Midbrain (tissue), 1 donor: ENCODE data around the gene SHISA8.
A peak's percentile ranks its signal among the peaks of the same experiment; 100 is the strongest.

Experiments
- DNase-seq: peaks from one replicate; lab custom pipeline; 2025; lab: John Stamatoyannopoulos, UW

Gene SHISA8

DNA sequence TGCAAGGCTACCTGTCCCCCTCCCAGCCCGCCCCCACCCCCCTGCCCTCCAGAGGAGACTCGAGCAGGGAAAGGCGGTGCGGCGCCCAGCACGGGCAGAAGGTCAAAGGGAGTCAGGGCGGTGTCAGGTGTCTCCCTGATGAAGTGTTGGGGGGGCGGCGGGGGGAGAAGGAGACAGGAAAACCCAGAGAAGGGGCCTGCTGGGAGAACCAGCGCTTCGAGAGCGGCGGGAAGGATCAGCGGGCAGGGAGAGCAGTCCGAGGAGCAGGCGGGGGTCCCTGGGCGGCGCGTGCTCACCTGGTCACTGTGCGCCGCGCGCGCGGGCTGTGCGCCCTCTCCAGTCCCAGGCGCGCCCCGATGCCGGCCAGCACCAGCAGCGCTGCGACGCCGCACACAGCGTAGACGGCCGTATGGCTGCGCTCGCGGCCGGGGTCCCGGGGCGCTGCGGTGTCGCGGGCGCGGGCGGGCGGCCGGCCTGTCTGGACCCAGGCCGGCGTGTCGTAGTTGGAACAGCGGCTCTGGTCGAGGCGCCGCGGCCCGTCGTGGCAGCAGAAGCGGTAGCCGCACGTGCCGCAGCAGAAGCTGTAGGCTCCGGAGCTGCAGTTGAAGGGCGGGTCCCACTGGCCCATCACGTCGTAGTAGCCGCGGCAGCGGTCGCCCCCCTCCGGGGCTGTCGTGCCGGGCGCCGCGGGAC is 886 bp downstream of the SHISA8 start:
- DNase-seq: no peak

GRCh38 chr22:41913040-41913719 is 1.7 kb downstream of the SHISA8 start:
- DNase-seq: no peak

- no peak for DNase-seq
Observed at GRCh38 chr22:41912338-41913039, 2.4 kb downstream of the SHISA8 start.

- no peak for DNase-seq
Observed at GRCh38 chr22:41911001-41911611, 3.8 kb downstream of the SHISA8 start.

DNA sequence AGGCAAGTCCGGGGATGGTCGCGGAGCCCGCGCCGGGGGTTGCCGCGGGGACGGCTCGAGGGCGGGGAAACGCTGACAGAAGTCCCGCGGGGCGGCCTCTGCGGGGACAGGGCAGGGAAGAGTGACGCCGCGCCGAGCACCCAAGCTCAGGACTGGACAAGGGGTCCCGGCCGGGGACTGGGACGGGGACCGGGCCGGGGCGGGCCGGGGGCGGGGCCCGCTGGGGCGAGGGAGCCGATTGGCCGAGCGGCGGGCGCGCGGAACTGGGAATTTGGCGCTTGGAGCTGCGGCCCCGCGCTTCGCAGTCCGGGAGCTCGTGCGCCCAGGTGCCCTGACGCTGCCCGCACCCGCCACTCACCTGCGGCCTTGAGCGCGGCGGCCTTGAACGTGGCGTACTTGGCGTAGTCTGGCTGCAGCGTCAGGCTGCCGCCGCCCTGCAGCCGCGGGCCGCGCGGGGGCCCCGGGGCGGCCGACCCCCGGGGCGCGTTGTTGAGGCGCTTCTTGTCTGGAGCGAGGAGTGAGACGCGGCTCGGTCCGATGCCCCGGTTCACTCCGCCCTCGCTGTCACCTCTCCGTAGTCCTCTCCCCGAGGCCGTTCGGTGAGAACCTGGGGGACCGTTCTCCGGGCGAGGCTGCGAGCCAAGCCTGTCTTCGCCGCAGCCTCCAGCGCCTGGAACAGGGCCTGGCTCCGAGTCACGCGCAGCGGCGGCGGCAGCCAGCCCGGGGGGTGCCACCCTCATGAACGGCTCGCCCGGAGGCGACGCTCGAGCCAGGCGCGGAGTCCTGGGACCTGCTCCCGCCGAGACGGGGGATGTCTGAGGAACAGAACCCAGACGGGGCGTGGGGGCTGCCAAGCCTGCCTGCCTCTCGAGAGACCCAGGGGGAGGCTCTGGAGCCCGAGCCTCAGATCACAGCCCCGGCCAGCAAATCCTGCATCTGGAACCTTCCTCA is 4.5 kb downstream of the SHISA8 start:
- DNase-seq: peak; percentile 75

DNA sequence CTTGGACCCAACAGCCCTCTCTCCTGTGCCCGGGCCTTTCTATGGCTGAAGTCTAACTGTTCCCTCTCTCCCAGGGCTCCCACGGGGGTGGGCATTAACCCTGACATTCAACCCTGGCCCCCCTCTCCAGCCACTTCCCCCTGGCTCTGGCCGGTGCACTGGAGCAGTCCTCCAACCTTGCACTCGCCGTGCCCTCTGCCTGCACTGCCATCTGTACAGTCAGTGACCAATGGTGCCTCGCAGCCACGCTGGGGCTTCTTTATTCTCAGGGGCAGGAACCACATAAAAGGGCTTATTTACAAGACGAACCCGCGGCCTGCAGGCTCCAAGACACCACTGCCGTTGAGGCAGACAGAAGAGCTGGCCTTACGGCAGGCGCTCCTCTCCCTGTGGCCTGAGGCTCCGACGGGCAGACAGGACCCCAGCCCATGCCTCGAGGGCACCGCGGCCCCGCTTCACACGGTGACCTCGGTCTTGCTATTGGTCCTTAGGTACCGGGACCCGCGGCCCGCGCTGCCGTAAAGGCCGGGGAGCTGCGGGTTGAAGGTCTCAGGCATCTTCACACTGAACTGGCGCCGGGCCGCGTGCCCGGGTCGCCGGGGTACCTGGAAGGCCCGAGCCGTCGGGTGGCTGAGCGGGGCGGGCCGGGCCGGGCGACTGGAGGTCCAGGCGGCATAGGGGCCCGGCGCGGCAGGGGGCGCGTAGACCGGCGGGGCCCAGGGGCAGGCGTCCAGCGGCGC is 5.4 kb downstream of the SHISA8 start:
- DNase-seq: no peak

GRCh38 chr22:41908411-41909309 is 6.2 kb downstream of the SHISA8 start:
- DNase-seq: no peak

GRCh38 chr22:41907436-41908401 is 7.2 kb downstream of the SHISA8 start:
- DNase-seq: no peak

GRCh38 chr22:41906822-41907221 is 8.1 kb downstream of the SHISA8 start:
- DNase-seq: no peak

- DNase-seq: no peak
Observed at GRCh38 chr22:41905411-41906202, 9.3 kb downstream of the SHISA8 start.

DNA sequence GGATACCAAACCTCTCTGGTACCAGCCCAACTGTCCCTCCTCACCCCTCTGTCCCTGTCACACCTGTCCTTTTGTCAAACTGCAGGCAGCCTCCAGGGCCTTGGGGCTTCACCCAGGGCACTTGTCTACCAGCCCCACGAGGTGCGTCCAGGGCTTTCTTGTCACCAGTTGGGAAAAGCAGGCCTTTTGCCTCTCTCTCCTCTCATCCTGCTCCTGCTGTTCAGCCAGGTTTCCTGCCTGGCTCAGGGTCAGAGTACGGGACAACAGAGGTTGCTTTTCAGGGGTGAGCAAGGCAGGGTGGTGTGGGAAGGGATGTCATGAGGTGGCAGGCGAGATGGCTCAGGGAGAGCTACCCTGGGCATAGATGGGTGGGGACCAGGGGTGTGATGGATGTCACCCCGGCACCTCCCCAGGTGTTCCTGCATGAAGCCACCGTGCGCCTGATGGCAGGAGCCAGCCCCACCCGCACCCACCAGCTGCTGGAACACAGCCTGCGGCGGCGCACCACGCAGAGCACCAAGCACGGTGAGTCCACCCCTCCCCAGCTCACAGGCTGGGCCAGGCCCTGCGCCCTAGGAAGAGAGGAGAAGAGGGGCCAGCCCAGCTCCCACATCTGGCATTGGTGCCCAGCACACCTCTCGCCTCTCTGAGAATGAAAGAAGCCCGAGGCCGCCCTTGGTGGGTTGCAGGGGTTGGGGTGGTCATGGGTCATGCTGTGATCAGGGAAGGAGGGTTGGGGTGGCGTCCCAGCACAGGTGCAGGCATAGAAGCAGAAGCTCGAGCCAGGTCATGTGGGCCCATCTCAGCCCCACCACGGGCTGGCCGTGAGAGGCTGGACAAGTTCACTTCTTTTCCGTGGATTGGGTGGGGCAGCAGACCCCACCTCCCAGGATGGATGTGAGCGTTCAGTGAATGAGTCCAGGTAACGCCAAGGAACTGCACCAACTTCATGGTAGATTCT is 10.1 kb downstream of the SHISA8 start:
- DNase-seq: no peak

- DNase-seq: no peak
Observed at GRCh38 chr22:41902932-41903421, 11.9 kb downstream of the SHISA8 start.

GRCh38 chr22:41902016-41902415 is 12.9 kb downstream of the SHISA8 start:
- no peak for DNase-seq

DNA sequence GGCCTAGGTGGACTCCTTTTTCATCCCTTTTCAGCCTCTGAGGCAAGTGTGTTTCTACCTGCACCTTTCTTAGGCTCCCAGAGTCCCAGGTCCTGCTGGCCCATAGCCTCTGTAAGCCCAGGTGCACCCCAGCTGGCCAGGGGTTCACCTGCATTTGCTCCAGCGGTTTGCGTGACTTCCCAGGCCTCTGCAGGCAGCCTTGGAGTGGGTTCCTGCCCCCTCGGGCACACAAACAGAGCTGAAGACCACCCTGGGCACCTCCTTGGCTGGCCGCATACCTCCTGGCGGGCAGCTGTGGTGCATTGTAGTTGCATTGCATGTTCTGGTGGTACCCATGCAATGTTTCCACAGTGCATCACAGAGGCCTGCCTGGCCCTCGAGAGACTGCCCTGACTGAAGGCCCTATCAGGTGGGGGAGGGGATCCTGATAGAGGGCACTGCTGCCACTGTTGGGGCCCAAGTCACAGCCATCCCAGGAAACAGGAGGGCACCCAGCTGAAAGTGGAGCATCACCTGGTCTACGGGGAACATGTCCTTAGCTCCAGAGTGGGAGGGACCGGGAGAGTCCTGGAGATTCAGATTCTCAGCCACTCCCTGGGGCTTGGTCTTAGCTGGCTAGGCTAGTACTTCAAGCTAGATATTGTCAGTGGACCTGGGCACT is 14.1 kb downstream of the SHISA8 start:
- DNase-seq: no peak

- no peak for DNase-seq
Observed at GRCh38 chr22:41899992-41900651, 14.8 kb downstream of the SHISA8 start.
